ENCODE measurements around the gene PRKAG3.

- TF ChIP-seq, protein P1, sequence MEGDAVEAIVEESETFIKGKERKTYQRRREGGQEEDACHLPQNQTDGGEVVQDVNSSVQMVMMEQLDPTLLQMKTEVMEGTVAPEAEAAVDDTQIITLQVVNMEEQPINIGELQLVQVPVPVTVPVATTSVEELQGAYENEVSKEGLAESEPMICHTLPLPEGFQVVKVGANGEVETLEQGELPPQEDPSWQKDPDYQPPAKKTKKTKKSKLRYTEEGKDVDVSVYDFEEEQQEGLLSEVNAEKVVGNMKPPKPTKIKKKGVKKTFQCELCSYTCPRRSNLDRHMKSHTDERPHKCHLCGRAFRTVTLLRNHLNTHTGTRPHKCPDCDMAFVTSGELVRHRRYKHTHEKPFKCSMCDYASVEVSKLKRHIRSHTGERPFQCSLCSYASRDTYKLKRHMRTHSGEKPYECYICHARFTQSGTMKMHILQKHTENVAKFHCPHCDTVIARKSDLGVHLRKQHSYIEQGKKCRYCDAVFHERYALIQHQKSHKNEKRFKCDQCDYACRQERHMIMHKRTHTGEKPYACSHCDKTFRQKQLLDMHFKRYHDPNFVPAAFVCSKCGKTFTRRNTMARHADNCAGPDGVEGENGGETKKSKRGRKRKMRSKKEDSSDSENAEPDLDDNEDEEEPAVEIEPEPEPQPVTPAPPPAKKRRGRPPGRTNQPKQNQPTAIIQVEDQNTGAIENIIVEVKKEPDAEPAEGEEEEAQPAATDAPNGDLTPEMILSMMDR (IDR thresholded peaks at IDR 0.05) = no peak
- TF ChIP-seq POLR2A (IDR thresholded peaks at IDR 0.05) = no peak
These were observed 887 bp downstream of the PRKAG3 start for GRCh38 chr2:218830526-218831306.
